HG02938 (cell line): ENCODE results near the gene NOLC1.

Experiments used
- ATAC-seq: cut with Tn5 transposase; IDR thresholded peaks from one replicate; pipeline ENCODE4 v1.9.1; 2021; ENCODE audit warnings: mild to moderate bottlenecking, moderate library complexity; ENCODE audit not compliant: unreplicated experiment

The NOLC1 gene

DNA sequence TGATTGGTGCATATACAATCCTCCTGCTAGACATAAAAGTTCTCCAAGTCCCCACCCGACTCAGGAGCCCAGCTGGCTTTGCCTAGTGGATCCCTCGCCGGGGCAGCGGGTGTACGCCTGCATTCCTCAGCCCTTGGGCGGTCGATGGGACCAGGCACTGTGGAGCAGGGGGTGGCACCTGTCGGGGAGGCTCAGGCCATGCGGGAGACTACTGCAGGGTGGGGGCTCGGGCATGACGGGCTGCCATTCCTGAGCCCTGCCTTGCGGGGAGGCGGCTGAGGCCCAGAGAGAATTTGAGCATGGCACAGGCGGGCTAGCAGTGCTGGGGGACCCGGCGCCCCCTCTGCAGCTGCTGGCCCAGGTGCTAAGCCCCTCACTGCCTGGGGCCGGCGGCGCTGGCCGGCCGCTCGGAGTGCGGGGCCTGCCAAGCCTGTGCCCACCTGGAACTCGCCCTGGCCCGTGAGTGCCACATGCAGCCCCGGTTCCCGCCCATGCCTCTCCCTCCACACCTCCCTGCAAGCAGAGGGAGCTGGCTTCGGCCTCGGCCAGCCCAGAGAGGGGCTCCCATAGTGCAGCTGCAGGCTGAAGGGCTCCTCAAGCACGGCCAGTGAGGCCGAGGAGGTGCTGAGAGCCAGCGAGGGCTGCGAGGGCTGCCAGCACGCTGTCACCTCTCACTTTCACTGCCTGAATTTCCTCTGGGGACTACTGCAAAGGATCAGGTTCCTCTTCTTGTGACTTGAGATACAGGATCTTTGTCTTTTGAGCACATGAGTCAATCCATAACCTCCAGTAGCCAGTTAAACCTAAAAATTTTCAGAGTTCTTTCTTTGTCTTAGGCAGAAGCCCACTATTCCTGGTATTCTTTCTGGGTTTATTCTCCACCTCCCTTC lies 48.8 kb downstream of the NOLC1 start:
- ATAC-seq: no peak

DNA sequence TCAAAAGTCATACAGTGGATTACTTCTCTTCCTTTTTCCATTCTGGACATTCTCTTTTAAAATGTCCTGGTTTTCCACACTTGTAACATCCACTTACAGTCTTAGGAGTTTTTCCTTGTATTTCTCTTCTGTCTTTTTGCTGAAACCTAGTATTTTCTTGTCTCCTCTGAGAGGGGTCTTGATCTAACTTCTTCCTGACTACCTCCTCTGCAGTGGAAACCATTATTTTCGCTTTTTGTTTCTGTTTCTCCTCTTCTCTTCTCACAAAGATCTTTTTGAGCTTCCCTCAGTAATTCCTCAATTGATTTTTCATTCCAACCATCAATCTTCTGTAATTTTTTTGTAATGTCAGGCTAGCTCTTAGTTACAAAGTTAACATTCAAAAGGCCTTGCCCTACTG lies 50.2 kb downstream of the NOLC1 start:
- no peak for ATAC-seq

DNA sequence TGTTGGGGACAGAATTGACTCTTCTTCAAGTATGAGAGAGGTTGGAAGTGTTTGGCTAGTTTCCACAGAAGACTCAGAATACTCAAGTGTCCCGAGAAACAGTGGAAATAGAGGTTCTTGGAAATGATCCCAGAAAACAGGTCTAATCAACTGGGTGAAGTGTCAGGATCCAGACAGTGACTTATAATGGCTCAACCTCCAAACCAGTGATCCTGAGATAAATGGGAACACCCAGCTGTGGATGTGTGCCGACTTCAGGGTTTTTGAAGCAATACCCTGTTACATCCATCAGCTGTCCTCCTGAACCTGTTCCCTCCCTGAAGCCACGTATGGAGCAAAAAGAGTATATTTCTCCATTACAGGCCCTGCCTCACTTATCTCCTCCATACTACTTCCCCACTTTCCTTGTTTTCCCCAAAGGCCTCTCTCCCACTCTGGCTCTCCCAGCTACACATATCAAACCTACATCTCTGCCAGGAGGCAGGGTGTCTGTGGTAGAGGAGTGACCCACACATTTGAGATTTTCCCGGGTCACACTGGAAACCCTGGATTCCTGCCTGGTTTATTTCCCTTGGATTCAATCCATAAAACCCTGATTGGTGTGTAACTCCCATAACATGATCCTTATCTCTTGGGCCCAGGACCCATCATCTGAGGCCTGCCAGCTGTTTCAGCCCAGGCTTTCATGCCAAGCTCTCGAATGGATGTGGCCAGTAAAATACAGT lies 56.3 kb downstream of the NOLC1 start:
- ATAC-seq: no peak

DNA sequence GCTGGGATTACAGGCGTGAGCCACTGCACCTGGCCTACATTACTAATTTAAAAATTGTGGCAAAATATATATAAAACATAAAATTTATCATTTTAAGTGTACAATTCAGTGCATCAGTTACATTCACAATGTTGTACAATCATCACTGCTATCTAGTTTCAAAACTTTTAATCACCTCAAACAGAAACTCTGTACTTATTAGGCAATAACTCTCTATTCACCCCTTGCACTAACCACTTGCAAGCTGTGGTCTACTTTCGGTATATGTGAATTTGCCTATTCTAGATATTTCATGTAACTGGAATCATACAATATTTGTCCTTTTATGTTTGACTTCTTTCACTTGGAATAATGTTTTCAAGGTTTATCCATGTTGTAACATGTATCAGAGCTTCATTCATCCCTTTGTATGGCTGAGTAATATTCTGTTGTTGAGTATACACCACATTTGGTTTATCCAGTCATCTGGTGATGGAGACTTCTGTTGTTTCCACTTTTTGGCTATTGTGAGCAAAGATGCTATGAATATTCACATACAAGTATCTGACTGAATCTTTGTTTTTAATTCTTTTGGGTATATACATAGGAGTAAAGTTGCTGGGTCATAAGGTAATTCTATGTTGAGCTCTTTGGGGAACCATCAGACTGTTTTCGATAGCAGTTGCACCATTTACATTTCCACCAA lies 59.6 kb downstream of the NOLC1 start:
- no peak for ATAC-seq
